Astrocyte (in vitro differentiated cells and primary cell): ENCODE data around the gene SNAPC4.
A peak's percentile ranks its signal among the peaks of the same experiment; 100 is the strongest.

ENCODE experiments used
- CTCF ChIP-seq: IDR thresholded peaks from 2 replicates; pipeline ENCODE4 v1.5.1; 2011; ENCODE audit warnings: low read depth, mild to moderate bottlenecking, inconsistent platforms, low read length, moderate library complexity; ENCODE audit not compliant: insufficient read depth
- EZH2 ChIP-seq: IDR thresholded peaks from 2 replicates; pipeline ENCODE4 v1.6.1; 2012; ENCODE audit warnings: mild to moderate bottlenecking, low read length, inconsistent platforms; ENCODE audit not compliant: insufficient read depth

DNA sequence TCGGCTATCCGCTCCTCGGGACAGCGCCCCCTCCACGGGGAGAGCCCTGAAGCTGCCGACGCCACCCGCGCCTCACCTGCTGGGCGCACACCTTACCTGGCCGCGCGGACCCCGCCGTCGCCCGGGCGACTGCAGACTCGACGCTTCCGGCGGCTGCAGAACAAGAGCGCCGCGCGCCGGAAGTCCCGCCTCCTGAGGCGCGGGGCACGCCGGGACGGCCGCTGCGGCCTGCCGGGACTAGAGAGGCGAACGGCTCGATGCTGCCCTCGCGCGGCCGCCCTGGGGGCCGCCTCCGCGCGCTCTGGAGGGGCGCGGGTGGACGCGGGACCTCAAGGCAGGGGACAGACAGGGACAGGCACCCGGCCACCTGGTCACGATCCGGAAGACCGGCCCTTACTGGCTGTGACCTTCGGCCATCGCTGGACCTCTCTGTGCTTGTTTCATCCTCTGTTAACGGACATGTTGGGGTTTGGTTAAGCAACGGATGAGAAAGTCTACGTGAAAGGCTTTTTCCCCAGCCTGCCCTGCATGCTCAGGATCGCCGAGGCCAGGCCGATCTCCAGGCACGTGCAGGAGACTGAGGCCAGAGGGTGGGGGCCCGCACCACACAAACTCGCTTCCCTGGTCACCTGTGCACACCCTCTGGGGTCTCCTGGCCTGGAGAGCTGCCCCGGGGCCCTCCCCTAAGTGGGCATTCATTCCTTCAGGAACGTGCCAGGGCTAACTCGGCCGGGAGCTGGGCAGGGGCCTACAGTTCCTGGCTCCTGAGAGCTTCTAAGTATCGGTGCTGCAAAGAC, at the start of gene SNAPC4:
- TF ChIP-seq CTCF = peak; percentile 42
- no peak for TF ChIP-seq EZH2
